GM12872 (cell line): ENCODE data around the gene LCOR.

Source experiments
- CTCF ChIP-seq: IDR thresholded peaks from 3 replicates; pipeline ENCODE4 v1.5.1; 2011; ENCODE audit warnings: low read depth, mild to moderate bottlenecking, low read length, moderate library complexity; ENCODE audit not compliant: insufficient read depth

LCOR gene

GRCh38 chr10:96987141-96987841 is 155.2 kb downstream of the LCOR start:
- no peak for TF ChIP-seq CTCF

- TF ChIP-seq CTCF = no peak
Observed at GRCh38 chr10:96987842-96988175, 155.7 kb downstream of the LCOR start.

- no peak for TF ChIP-seq CTCF
Observed at GRCh38 chr10:96988426-96988825, 156.3 kb downstream of the LCOR start.

- TF ChIP-seq CTCF = no peak
Observed at GRCh38 chr10:96991313-96991841, 159.3 kb downstream of the LCOR start.

GRCh38 chr10:96992721-96993120 is 160.6 kb downstream of the LCOR start:
- no peak for TF ChIP-seq CTCF

- TF ChIP-seq CTCF = no peak
Observed at GRCh38 chr10:96995851-96996250, 163.8 kb downstream of the LCOR start.

- no peak for TF ChIP-seq CTCF
Observed at GRCh38 chr10:96996275-96996965, 164.3 kb downstream of the LCOR start.
